Endothelial cell (in vitro differentiated cells): ENCODE measurements around the gene DNAH12. TPM values are rescaled to one million over a fixed set of nuclear protein-coding genes. Genes with fewer than 3 reads are reported as not detected.

ENCODE experiments used
- DNase-seq: peaks from one replicate; pipeline ENCODE4 v3.0.0; 2021; ENCODE audit warnings: low spot score
- H3K27ac Mint-ChIP-seq: one replicate; pipeline ENCODE4 v1.8.0; 2021; ENCODE audit warnings: mixed read lengths, inconsistent platforms; ENCODE audit not compliant: unreplicated experiment
- H3K27me3 Mint-ChIP-seq: one replicate; pipeline ENCODE4 v1.8.0; 2021; ENCODE audit warnings: mild to moderate bottlenecking, moderate library complexity, mixed read lengths, inconsistent platforms; ENCODE audit not compliant: unreplicated experiment
- H3K36me3 Mint-ChIP-seq: one replicate; pipeline ENCODE4 v1.8.0; 2021; ENCODE audit warnings: mild to moderate bottlenecking, low read depth, mixed read lengths, inconsistent platforms; ENCODE audit not compliant: unreplicated experiment
- H3K4me1 Mint-ChIP-seq: one replicate; pipeline ENCODE4 v1.8.0; 2021; ENCODE audit warnings: mild to moderate bottlenecking, mixed read lengths, inconsistent platforms; ENCODE audit not compliant: unreplicated experiment
- H3K4me3 Mint-ChIP-seq: one replicate; pipeline ENCODE4 v1.8.0; 2021; ENCODE audit warnings: mild to moderate bottlenecking, mixed read lengths, inconsistent platforms; ENCODE audit not compliant: unreplicated experiment
- H3K9me3 Mint-ChIP-seq: one replicate; pipeline ENCODE4 v1.8.0; 2021; ENCODE audit warnings: mixed read lengths, inconsistent platforms; ENCODE audit not compliant: unreplicated experiment
- total RNA-seq: library from RNA; stranded (reverse); fragmentation: NEBNext Ultra II Directional; extraction: Animal tissue kit (Norgen Biotek cat#: 25700); gene quantifications from one replicate; pipeline ENCODE4 v1.2.1, GENCODE V29; 2021; ENCODE audit not compliant: unreplicated experiment
- TF ChIP-seq, protein P1 (sequence below): fragments of 200-600 bp; sonication (generic); IDR thresholded peaks from one replicate; pipeline ENCODE4 v1.5.0; 2021; ENCODE audit warnings: antibody characterized with exemption; ENCODE audit not compliant: unreplicated experiment

Gene DNAH12
- total RNA-seq, 1 donor from 2014 or later, result 0.85 TPM

GRCh38 chr3:57252404-57252803 lies 291.7 kb downstream of the DNAH12 start:
- no peaks in the 10 kb centered on the region for H3K27me3 Mint-ChIP-seq
- H3K27ac Mint-ChIP-seq, result no peak overlapping the region
- TF ChIP-seq, protein P1, sequence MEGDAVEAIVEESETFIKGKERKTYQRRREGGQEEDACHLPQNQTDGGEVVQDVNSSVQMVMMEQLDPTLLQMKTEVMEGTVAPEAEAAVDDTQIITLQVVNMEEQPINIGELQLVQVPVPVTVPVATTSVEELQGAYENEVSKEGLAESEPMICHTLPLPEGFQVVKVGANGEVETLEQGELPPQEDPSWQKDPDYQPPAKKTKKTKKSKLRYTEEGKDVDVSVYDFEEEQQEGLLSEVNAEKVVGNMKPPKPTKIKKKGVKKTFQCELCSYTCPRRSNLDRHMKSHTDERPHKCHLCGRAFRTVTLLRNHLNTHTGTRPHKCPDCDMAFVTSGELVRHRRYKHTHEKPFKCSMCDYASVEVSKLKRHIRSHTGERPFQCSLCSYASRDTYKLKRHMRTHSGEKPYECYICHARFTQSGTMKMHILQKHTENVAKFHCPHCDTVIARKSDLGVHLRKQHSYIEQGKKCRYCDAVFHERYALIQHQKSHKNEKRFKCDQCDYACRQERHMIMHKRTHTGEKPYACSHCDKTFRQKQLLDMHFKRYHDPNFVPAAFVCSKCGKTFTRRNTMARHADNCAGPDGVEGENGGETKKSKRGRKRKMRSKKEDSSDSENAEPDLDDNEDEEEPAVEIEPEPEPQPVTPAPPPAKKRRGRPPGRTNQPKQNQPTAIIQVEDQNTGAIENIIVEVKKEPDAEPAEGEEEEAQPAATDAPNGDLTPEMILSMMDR, result no peak
- no peaks in the 10 kb centered on the region for H3K36me3 Mint-ChIP-seq
- H3K4me1 Mint-ChIP-seq, result no peaks in the 10 kb centered on the region
- DNase-seq, result no peak
- no peak overlapping the region for H3K4me3 Mint-ChIP-seq
- no peaks in the 10 kb centered on the region for H3K9me3 Mint-ChIP-seq

GRCh38 chr3:57244946-57245345 lies 299.2 kb downstream of the DNAH12 start:
- no peaks in the 10 kb centered on the region for H3K9me3 Mint-ChIP-seq
- TF ChIP-seq, protein P1, result no peak
- peaks cover 5% of the 10 kb centered on the region for H3K36me3 Mint-ChIP-seq
- no peak for DNase-seq
- H3K27ac Mint-ChIP-seq, result no peak overlapping the region
- no peaks in the 10 kb centered on the region for H3K27me3 Mint-ChIP-seq
- no peak overlapping the region for H3K4me3 Mint-ChIP-seq
- H3K4me1 Mint-ChIP-seq, result no peaks in the 10 kb centered on the region

Other genes with a start within 250 kb of the DNAH12 start
- gene PDE12, start 11.9 kb upstream of the DNAH12 start, total RNA-seq, result 11.0 TPM
- gene ARF4, start 53.0 kb upstream of the DNAH12 start, total RNA-seq, result 161 TPM
- 25.3 TPM for gene DENND6A, start 148.7 kb upstream of the DNAH12 start, total RNA-seq
- 45.7 TPM for gene SLMAP, start 212.0 kb upstream of the DNAH12 start, total RNA-seq